Ramos (cell line): ENCODE measurements around the gene DNAJC30.

Experiments
- in situ Hi-C: fragments of 300-500 bp; cut with MboI; formaldehyde crosslinking; loops from one replicate; pipeline ENCODE4 v1.14.3; 2022; ENCODE audit warnings: low sequenced_read_pairs; ENCODE audit not compliant: unreplicated experiment

Gene DNAJC30

GRCh38 chr7:73652541-73652949, 30.7 kb downstream of the DNAJC30 start:
- in situ Hi-C loops, result no loop called here

GRCh38 chr7:73650524-73650923, 32.7 kb downstream of the DNAJC30 start:
- in situ Hi-C loops, result no loop called here

- in situ Hi-C loops, result no loop called here
Measured at GRCh38 chr7:73649576-73649975, 33.7 kb downstream of the DNAJC30 start.

DNA sequence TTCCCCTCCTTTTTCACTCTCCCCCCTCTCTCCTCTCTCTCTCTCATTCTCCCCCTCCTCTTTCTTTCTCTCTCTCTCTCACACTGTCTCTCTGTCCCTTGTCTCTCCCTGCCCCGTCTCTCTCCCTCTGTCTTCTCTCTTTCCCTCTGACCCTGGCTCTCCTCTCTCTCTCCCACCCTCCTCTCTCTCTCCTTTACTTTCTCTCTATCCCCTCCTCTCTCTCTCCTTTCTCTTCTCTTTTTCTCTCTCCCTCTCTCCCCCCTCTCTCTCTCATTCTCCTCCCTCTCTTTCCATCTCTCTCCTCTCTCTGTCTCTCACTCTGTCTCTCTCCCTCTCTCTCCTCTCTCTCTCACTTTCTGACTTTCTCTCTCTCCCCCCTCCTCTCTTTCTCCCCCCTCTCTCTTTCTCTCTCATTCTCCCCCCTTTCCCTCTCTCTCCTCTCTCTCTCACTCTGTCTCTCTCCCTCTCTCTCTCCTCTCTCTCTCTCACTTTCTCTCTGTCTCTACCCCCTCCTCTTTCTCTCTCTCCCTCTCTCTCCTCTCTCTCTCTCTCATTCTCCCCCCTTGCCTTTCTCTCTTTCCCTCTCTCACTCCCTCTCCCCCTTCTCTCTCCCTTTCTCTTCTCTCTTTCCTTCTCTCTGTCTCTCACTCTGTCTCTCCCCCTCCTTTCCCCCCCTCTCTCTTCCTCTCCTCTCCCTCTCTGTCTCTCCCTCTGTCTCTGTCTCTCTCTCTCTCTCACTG, 34.5 kb downstream of the DNAJC30 start:
- in situ Hi-C loops, result no loop called here

GRCh38 chr7:73647725-73648592, 35.3 kb downstream of the DNAJC30 start:
- in situ Hi-C loops, result no loop called here

- in situ Hi-C loops, result no loop called here
Measured at GRCh38 chr7:73646785-73647724, 36.2 kb downstream of the DNAJC30 start.

DNA sequence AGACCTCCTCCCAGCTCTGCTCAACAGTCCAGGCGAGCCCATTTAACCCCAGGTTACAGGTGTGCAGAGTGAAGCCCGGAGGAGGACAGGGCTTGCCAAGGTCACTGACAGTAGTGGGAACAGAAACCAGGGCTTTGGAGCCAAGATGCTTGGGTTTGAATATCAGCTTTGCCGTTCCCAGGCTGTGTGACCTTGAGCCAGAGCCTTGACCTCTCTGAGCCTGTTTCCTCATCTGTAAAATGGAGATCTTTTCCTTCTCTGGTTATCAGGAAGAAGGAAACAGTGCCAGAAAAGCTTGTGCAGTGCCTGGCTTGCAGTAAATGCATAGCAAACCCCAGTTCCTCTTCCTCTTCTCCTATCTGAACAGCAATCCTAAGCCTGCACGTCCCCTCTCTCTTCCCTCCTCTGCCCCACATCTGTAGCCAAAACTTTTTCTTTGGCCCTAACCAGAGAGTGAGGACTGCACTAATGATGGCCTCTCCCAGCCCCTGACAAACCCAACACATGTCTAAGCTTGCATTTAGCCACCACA, 37.5 kb downstream of the DNAJC30 start:
- in situ Hi-C loops, result no loop called here

DNA sequence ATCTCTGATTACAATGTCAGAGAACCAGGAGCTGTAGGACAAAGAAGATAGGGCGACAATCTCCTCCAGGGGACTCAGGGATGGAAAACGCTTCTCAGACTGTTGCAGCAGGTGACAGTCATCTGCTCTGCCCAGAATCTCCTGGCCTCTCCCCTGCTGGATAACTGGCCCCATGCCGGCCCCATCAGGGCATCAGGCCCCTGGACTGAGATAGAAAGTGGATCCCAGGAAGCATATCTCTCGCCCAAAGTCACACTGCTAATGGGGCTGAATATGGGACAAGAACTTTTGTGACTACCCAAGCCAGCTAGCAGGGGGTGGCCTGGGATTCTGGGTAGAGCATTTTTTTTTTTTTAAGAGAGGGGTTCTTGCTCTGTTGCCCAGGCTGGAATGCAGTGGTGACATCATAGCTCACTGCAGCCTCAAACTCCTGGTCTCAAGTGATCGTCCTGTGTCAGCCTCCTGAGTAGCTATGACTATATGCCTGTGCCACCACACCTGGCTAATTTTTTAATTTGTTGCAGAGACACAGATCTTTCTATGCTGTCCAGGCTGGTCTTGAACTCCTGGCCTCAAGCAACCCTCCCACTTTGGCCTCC, 38.5 kb downstream of the DNAJC30 start:
- in situ Hi-C loops, result no loop called here

DNA sequence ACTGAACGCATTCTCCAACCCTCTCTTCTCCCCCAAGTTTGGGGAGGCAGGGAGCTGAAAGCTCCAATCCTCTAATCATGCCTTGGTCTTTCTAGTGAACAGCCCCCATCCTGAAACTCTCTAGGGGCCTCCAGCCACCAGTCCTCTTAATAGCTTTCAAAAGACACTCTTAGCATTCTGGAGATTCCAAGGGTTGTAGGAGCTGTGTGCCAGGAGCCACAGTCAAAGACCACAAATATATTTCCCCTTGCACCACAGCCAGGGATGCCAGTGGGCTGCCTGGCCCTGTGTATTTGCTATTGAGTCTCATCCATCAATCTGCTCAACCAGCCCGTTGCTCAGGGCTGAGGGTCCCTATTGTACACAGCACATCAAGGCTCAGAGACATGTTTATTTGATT, 40.4 kb downstream of the DNAJC30 start:
- in situ Hi-C loops, result no loop called here

DNA sequence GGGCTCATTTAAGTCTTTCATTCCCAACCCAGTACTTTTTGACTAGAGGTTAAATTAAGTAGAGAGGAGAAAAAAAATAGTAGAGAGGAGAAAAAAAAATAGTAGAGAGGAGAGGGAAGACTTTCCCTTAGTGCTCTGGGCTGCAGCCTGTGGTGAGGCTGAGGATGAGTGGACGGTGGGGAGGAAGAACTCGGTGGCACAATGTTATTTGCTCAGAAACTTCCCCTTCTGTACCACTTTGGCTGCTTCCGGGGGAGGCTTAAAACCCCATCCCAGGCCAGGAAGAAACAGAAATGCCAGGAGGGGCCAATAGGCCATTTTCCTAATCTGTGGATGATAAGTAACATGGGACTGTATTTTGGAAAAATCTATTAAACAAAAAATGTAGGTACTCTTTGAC, 44.3 kb downstream of the DNAJC30 start:
- in situ Hi-C loops, result no loop called here

- in situ Hi-C loops, result no loop called here
Measured at GRCh38 chr7:73635428-73636200, 47.6 kb downstream of the DNAJC30 start.

- in situ Hi-C loops, result no loop called here
Measured at GRCh38 chr7:73633844-73634243, 49.4 kb downstream of the DNAJC30 start.

DNA sequence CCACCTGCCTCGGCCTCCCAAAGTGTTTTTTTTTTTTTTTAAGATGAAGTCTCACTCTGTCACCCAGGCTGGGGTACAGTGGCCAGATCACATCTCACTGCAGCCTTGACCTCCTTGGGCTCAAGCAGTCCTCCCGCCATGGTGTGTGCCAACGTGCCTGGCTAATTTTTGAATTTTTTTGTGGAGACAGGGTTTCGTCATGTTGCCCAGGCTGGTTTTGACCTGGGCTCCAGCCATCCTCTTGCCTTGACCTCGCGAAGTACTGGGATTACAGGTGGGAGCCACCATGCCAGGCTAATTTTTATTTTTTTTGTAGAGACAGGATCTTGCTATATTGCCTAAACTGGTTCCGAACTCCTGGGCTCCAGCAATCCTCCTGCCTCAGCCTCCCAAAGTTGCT, 49.9 kb downstream of the DNAJC30 start:
- in situ Hi-C loops, result no loop called here

DNA sequence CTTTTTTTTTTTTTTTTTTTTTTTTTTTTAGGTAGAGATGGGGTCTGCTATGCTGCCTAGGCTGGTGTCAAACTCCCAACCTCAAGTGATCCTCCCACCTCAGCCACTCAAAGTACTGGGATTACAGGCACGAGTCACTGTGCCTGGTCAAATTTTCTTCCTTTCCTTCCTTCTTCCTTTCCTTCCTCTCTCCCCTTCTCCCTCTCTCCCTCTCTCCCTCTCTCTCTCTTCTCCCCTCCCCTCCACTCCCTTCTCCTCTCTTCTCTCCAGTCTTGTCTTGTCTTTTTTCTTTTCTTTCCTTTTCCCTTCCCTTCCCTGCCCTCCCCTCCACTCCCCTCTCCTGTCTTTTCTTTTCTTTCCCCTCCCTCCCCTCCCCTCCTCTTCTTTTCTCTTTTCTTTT, 51.7 kb downstream of the DNAJC30 start:
- in situ Hi-C loops, result no loop called here
